GM12878 (cell line): ENCODE measurements around the gene RAP1GAP. TPM values are rescaled to one million over a fixed set of nuclear protein-coding genes. Genes with fewer than 3 reads are reported as not detected.
A peak's percentile ranks its signal among the peaks of the same experiment; 100 is the strongest.

ENCODE experiments used
- ATAC-seq: fragments of 200-7000 bp; cut with Tn5 transposase; 3 replicates; pipeline ENCODE4 v1.9.1; 2020; ENCODE audit warnings: mild to moderate bottlenecking, moderate library complexity
- BruUV-seq: library from RNA; stranded (reverse); fragments of 400-500 nt; replicated peaks from 2 replicates; lab custom pipeline; 2021; lab: Mats Ljungman, UMichigan
- CTCF ChIA-PET: fragments of 300-600 bp; sonication (Branson Sonifier 250); formaldehyde crosslinking; extraction: SDS; loops from one replicate; lab custom pipeline; 2021; ENCODE audit warnings: inconsistent platforms; lab: Yijun Ruan, JAX
- POLR2A ChIA-PET: fragments of 350-600 bp; formaldehyde crosslinking; extraction: SDS; loops from one replicate; lab custom pipeline; 2021; ENCODE audit warnings: inconsistent platforms; lab: Charles Lee
- RAD21 ChIA-PET: fragments of 300-600 bp; sonication (Branson Sonifier 250); formaldehyde crosslinking; loops from one replicate; lab custom pipeline; 2023; ENCODE audit warnings: antibody characterized with exemption; ENCODE audit not compliant: unreplicated experiment; lab: Charles Lee
- SMC1A ChIA-PET: fragments of 300-600 bp; sonication (Branson Sonifier 250); formaldehyde crosslinking; loops from one replicate; lab custom pipeline; 2023; ENCODE audit not compliant: unreplicated experiment, uncharacterized antibody; lab: Charles Lee
- DNase-seq: peaks from one replicate; pipeline ENCODE4 v3.0.0-alpha.2; 2011; ENCODE audit warnings: low read depth, low spot score
- FAIRE-seq: peaks from 3 replicates; lab custom pipeline; 2011; peaks lifted over from hg19 to GRCh38; lab: Jason Lieb, UNC
- H2AFZ ChIP-seq: 2 replicates; pipeline ENCODE4 v1.6.0; 2011; ENCODE audit warnings: low read depth, low read length, control low read depth; ENCODE audit not compliant: control insufficient read depth
- H3K27ac ChIP-seq: 2 replicates; pipeline ENCODE4 v1.5.1; 2011; ENCODE audit warnings: control low read depth; ENCODE audit not compliant: control insufficient read depth, insufficient read depth
- H3K27me3 ChIP-seq, 2 experiments: replicated peaks in 1 of 2; 2 replicates each; pipeline versions ENCODE4 v1.6.0 to v1.6.1; 2011; ENCODE audit warnings: low read length in 1 of 2; ENCODE audit not compliant: control insufficient read depth in 2 of 2, insufficient read depth in 2 of 2
- H3K36me3 ChIP-seq, 2 experiments: 2 replicates each; pipeline ENCODE4 v1.5.1; 2011; ENCODE audit warnings: low read length in 1 of 2; ENCODE audit not compliant: control insufficient read depth in 2 of 2, insufficient read depth in 2 of 2
- H3K4me1 ChIP-seq: 2 replicates; pipeline ENCODE4 v1.6.1; 2011; ENCODE audit warnings: mild to moderate bottlenecking, low read length, moderate library complexity, mixed read lengths; ENCODE audit not compliant: control insufficient read depth, insufficient read depth
- H3K4me2 ChIP-seq: 2 replicates; pipeline ENCODE4 v1.6.0; 2011; ENCODE audit warnings: control low read depth; ENCODE audit not compliant: control insufficient read depth, insufficient read depth
- H3K4me3 ChIP-seq: fragments of 200-600 bp; sonication (generic); 2 replicates; pipeline ENCODE4 v1.5.1; 2016
- H3K79me2 ChIP-seq: 2 replicates; pipeline ENCODE4 v1.6.0; 2011; ENCODE audit warnings: low read length; ENCODE audit not compliant: control insufficient read depth, insufficient read depth
- H3K9ac ChIP-seq: 2 replicates; pipeline ENCODE4 v1.8.0; 2011; ENCODE audit warnings: low read length, control low read depth, mixed read lengths; ENCODE audit not compliant: control insufficient read depth, insufficient read depth
- H3K9me3 ChIP-seq: replicated peaks from 3 replicates; pipeline ENCODE4 v1.5.1; 2011; ENCODE audit warnings: mild to moderate bottlenecking, low read length; ENCODE audit not compliant: control insufficient read depth, insufficient read depth
- H4K20me1 ChIP-seq: 2 replicates; pipeline ENCODE4 v1.6.0; 2011; ENCODE audit not compliant: control insufficient read depth, insufficient read depth
- CBX3 ChIP-seq: fragments of 200-600 bp; sonication (generic); IDR thresholded peaks from 2 replicates; pipeline ENCODE4 v1.6.1; 2016; ENCODE audit warnings: low read depth, borderline replicate concordance
- ESRRA ChIP-seq: IDR thresholded peaks from 2 replicates; pipeline ENCODE4 v1.6.1; 2012; ENCODE audit warnings: mild to moderate bottlenecking, low read length, improper control_type of control experiment
- EZH2 ChIP-seq: IDR thresholded peaks from 2 replicates; pipeline ENCODE4 v1.6.1; 2012; ENCODE audit warnings: low read depth, mild to moderate bottlenecking, control low read depth, inconsistent platforms, low read length, borderline replicate concordance; ENCODE audit not compliant: control insufficient read depth
- GABPA ChIP-seq: IDR thresholded peaks from 2 replicates; pipeline ENCODE4 v1.6.1; 2014; ENCODE audit warnings: antibody characterized with exemption, low read depth, mild to moderate bottlenecking, inconsistent platforms
- MXI1 ChIP-seq: fragments of 150-350 bp; IDR thresholded peaks from 2 replicates; pipeline ENCODE4 v1.6.1; 2011; ENCODE audit warnings: low read depth, mild to moderate bottlenecking, inconsistent platforms, low read length, improper control_type of control experiment
- RFX5 ChIP-seq: IDR thresholded peaks from 2 replicates; pipeline ENCODE4 v1.6.1; 2011; ENCODE audit warnings: low read depth, low read length, improper control_type of control experiment
- SMAD1 ChIP-seq: fragments of 450-650 bp; IDR thresholded peaks from 2 replicates; pipeline ENCODE4 v1.6.1; 2018; ENCODE audit warnings: mild to moderate bottlenecking, low read depth; ENCODE audit not compliant: partially characterized antibody
- TARDBP ChIP-seq: IDR thresholded peaks from 2 replicates; pipeline ENCODE4 v1.6.1; 2016; ENCODE audit warnings: borderline replicate concordance
- TCF12 ChIP-seq: IDR thresholded peaks from 2 replicates; pipeline ENCODE4 v1.6.1; 2011; ENCODE audit warnings: low read depth, mild to moderate bottlenecking, low read length
- TCF7 ChIP-seq: IDR thresholded peaks from 2 replicates; pipeline ENCODE4 v1.6.1; 2014; ENCODE audit warnings: antibody characterized with exemption, borderline replicate concordance
- ZNF622 ChIP-seq: fragments of 450-650 bp; IDR thresholded peaks from 2 replicates; pipeline ENCODE4 v1.6.1; 2017; ENCODE audit warnings: mild to moderate bottlenecking, inconsistent platforms
- WGBS: methylation state at CpG from one replicate; pipeline ENCODE4 v1.1.6; 2016; ENCODE audit warnings: low lambda C conversion rate; ENCODE audit not compliant: insufficient replicate concordance, insufficient coverage; ENCODE audit errors: missing lambda C conversion rate; 5-methylcytosine and 5-hydroxymethylcytosine counted together
- in situ Hi-C: fragments of 300-500 bp; cut with MboI; formaldehyde crosslinking; loops from 9 replicates; pipeline ENCODE4 v1.14.3; 2018; ENCODE audit warnings: mixed read lengths
- intact Hi-C: fragments of 100-400 bp; cut with micrococcal nuclease; formaldehyde crosslinking; loops from one replicate; pipeline ENCODE4 v1.14.2; 2022; ENCODE audit not compliant: unreplicated experiment
- polyA plus RNA-seq, 11 experiments: library from polyadenylated mRNA; depleted of rRNA in 4 of 11; unstranded in 6 of 11; stranded (reverse) in 5 of 11; fragments of >200 nt; fragmentation: Nextera tagmentation in 4 of 11; fragmentation: Illumina TruSeq in 1 of 11; extraction: Ambion mirVana in 4 of 11; extraction: Trizol in 1 of 11; gene quantifications; 1 replicate in 1 of 11; 2 replicates in 10 of 11; pipeline versions ENCODE4 v1.2.1 to v1.2.3, GENCODE V29; 2011 to 2016; ENCODE audit warnings: inconsistent platforms in 2 of 11, missing spikeins in 2 of 11, low read depth in 1 of 11
- total RNA-seq, 4 experiments: library from RNA; depleted of rRNA in 3 of 4; stranded (reverse); fragments of >200 nt in 3 of 4; fragmentation: Illumina TruSeq in 1 of 4; extraction: Trizol in 1 of 4; gene quantifications; 2 replicates each; pipeline versions ENCODE4 v1.2.1 to v1.2.3, GENCODE V29; 2013 to 2021
- TF ChIP-seq, protein P1 (sequence below): fragments of 450-650 bp; IDR thresholded peaks from 2 replicates; pipeline ENCODE4 v1.6.1; 2017; ENCODE audit warnings: mild to moderate bottlenecking
- TF ChIP-seq, protein P2 (sequence below): fragments of 450-650 bp; IDR thresholded peaks from 2 replicates; pipeline ENCODE4 v1.6.1; 2014; ENCODE audit warnings: mild to moderate bottlenecking

Gene RAP1GAP
- total and polyA plus RNA-seq, 10 of the 15 experiments (the other 5 are each of a cell fraction or from before 2014, with no cell fraction given) = 0.04 to 0.96 (median 0.09) TPM; not detected in 3

DNA sequence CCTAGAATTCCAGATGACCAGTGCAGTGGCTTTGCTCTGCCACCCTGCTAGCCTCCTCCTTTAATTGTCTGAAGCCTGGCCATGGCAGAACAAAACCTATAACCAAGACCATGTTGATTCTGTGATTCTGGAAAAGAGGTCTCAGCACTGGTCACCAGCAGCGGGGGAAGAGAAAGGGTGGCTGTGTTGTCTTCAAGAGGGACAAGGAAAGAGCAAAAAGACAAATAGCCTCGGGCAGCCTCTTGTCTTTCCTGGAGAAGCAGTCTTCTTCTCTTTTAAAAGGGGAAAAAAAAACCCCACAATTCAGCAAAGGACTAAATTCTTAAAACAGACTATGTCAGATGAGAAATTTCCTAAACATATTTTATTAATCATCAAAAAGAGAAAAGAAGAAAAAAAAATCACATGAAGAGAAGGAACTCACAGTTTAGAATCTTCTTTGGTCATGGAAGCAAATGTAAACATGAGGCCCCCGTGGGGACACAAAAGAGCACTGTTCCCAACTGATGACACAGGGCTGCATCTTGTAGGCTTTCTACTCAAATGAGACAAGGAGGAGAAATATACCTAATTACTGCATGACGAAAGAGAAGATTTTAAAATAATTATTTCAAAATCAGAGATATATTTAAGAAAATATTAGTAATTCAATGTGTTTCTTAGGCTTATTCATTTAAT lies 36.3 kb upstream of the RAP1GAP start (continued):
- no peak for TF ChIP-seq EZH2

GRCh38 chr1:21704145-21704544 lies 35.0 kb upstream of the RAP1GAP start:
- ChIA-PET SMC1A (interaction anchor here (0.8 to 3.9 kb wide), 5 partner anchors 15 to 260 kb away, joined by 3 to 30 read pairs (median 5); partner anchors contain the start of gene USP48), POLR2A (interaction anchor here (0.6 kb wide), 1 partner anchor 34 kb away, joined by 4 read pairs; no protein-coding TSS in a partner anchor), CTCF (interaction anchor here (0.6 to 3.5 kb wide), 9 partner anchors 10 to 319 kb away, joined by 3 to 18 read pairs (median 3); no protein-coding TSS in a partner anchor), RAD21 (interaction anchor here (2.6 kb wide), 1 partner anchor 78 kb away, joined by 15 read pairs; the partner anchor contains the start of gene USP48)
- H3K4me3 ChIP-seq = no peak overlapping the region
- intact Hi-C loops (loop anchor here (5.0 kb wide), 2 partner anchors 78 to 258 kb away; partner anchors contain the start of gene USP48), in situ Hi-C loops (loop anchor here (25.0 kb wide), 1 partner anchor 942 kb away; no protein-coding TSS in a partner anchor)
- no TSS peak for BruUV-seq
- DNase-seq = no peak
- H3K9me3 ChIP-seq = no peaks in the 10 kb centered on the region
- peaks cover 7 to 43% of the 10 kb centered on the region in 2 experiments for H3K36me3 ChIP-seq
- no peak overlapping the region for H3K9ac ChIP-seq
- H3K27me3 ChIP-seq = no peaks in the 10 kb centered on the region
- no peak for ATAC-seq
- H3K4me2 ChIP-seq = no peak overlapping the region
- no peak overlapping the region for H2AFZ ChIP-seq
- FAIRE-seq = peak; percentile 81
- TF ChIP-seq TCF7 = no peak
- no peak for TF ChIP-seq RFX5
- no peak for TF ChIP-seq SMAD1
- TF ChIP-seq TCF12 = no peak
- TF ChIP-seq MXI1 = no peak
- TF ChIP-seq ESRRA = no peak
- TF ChIP-seq, protein P1, sequence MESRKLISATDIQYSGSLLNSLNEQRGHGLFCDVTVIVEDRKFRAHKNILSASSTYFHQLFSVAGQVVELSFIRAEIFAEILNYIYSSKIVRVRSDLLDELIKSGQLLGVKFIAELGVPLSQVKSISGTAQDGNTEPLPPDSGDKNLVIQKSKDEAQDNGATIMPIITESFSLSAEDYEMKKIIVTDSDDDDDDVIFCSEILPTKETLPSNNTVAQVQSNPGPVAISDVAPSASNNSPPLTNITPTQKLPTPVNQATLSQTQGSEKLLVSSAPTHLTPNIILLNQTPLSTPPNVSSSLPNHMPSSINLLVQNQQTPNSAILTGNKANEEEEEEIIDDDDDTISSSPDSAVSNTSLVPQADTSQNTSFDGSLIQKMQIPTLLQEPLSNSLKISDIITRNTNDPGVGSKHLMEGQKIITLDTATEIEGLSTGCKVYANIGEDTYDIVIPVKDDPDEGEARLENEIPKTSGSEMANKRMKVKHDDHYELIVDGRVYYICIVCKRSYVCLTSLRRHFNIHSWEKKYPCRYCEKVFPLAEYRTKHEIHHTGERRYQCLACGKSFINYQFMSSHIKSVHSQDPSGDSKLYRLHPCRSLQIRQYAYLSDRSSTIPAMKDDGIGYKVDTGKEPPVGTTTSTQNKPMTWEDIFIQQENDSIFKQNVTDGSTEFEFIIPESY = no peak
- TF ChIP-seq, protein P2, sequence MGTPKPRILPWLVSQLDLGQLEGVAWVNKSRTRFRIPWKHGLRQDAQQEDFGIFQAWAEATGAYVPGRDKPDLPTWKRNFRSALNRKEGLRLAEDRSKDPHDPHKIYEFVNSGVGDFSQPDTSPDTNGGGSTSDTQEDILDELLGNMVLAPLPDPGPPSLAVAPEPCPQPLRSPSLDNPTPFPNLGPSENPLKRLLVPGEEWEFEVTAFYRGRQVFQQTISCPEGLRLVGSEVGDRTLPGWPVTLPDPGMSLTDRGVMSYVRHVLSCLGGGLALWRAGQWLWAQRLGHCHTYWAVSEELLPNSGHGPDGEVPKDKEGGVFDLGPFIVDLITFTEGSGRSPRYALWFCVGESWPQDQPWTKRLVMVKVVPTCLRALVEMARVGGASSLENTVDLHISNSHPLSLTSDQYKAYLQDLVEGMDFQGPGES = no peak
- TF ChIP-seq CBX3 = no peak
- TF ChIP-seq TARDBP = no peak
- no peak for TF ChIP-seq GABPA
- no peak for TF ChIP-seq ZNF622
- H4K20me1 ChIP-seq = no peaks in the 10 kb centered on the region
- 80% methylated on average over 5 of the region's 5 CpGs for WGBS
- no peaks in the 10 kb centered on the region for H3K4me1 ChIP-seq
- H3K27ac ChIP-seq = no peak overlapping the region
- H3K79me2 ChIP-seq = no peaks in the 10 kb centered on the region; the same call in 1 of the 2 replicates
